ENCODE data around the gene VMP1.

Gene VMP1

DNA sequence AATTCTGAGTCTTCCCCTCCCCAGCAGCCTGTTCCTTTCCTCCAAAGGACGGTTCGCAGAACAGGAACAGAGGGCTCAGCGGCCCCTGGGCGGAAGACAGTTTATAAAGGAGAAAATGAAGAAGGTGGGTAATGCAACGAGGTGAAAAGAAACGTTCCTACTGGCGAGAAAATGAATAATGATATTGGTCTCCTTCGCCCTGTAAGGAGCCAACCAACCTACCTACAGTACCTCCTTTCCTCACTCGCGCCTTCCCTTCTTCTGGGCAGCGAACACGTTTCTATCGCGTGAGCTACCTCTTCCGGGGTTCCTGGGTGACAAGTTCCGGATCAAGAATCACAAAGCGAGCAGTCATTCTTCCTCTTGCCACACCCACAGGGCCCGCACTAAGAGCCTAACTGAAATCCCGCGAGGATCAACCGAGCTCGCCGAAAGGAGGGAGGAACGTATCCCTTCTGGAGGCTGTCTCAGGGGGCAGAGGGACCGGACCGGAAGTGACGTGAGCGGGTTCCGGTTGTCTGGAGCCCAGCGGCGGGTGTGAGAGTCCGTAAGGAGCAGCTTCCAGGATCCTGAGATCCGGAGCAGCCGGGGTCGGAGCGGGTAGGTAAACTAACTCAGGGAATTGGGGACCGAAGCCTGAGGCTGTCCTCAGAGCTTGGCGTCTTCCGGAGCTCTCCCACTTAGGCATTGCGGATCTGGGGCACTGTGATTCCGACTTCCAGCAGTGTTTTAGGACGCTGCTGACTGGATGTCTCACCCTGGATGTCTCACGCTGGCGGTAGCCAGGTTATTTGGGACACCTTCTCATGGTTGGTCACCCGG is at the start of gene VMP1, which contains the start of gene PTRH2:
Gene VMP1, plus strand, starts transcription at position 506 of the 822 bp plus-strand sequence. CDS start 23,793 bp downstream, outside the sequence.
Gene PTRH2, minus strand, starts transcription at position 282 of the 822 bp plus-strand sequence. CDS start 9,452 bp downstream, outside the sequence.
- Histone ChIP-seq H3K4me1 (ENCODE audit: control insufficient read depth in 1 of 2, insufficient read depth in 1 of 2, low read depth in 1 of 2, low read length in 1 of 2) (peaks cover 45 to 60% of the 10 kb centered on the region in 2 experiments), H3K27me3 (no peaks in the 10 kb centered on the region)

DNA sequence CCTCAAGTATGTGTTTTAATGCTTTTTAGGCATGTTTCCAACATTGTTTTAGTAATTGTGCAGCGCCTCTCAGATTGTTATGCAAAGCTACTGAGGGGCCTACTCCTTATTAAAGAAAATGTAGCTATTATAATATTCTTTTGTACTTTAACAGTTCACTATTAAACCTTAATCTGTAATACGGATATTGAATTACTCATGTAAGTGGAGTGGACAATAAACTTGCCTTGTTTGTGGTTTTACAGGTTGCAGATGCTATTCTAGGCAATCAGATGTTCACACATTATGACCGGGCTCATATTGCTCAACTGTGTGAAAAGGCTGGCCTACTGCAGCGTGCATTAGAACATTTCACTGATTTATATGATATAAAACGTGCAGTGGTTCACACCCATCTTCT is 41.2 kb upstream of the VMP1 start:
- H3K27me3 ChIP-seq = no peaks in the 10 kb centered on the region
- H3K4me3 ChIP-seq (ENCODE audit: low read depth in 1 of 2, low read length in 1 of 2) = no peak overlapping the region
- peak overlapping the region; percentile 42 for H3K27ac ChIP-seq
- TF ChIP-seq, protein P1, sequence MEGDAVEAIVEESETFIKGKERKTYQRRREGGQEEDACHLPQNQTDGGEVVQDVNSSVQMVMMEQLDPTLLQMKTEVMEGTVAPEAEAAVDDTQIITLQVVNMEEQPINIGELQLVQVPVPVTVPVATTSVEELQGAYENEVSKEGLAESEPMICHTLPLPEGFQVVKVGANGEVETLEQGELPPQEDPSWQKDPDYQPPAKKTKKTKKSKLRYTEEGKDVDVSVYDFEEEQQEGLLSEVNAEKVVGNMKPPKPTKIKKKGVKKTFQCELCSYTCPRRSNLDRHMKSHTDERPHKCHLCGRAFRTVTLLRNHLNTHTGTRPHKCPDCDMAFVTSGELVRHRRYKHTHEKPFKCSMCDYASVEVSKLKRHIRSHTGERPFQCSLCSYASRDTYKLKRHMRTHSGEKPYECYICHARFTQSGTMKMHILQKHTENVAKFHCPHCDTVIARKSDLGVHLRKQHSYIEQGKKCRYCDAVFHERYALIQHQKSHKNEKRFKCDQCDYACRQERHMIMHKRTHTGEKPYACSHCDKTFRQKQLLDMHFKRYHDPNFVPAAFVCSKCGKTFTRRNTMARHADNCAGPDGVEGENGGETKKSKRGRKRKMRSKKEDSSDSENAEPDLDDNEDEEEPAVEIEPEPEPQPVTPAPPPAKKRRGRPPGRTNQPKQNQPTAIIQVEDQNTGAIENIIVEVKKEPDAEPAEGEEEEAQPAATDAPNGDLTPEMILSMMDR (IDR thresholded peaks at IDR 0.05) = no peak
- H3K9me3 ChIP-seq = no peaks in the 10 kb centered on the region
- H3K36me3 ChIP-seq = peaks cover 63% of the 10 kb centered on the region
- H3K4me1 ChIP-seq (ENCODE audit: control insufficient read depth in 1 of 2, insufficient read depth in 1 of 2, low read depth in 1 of 2, low read length in 1 of 2) = peaks cover 28 to 31% of the 10 kb centered on the region in 2 experiments

More for the DNA sequence above, at the start of gene VMP1, which contains the start of gene PTRH2:
- peaks cover 9% of the 10 kb centered on the region for H3K36me3 ChIP-seq
- H3K9me3 ChIP-seq = no peaks in the 10 kb centered on the region
- peak within 1 kb of the TSS; percentile 93 for H3K27ac ChIP-seq
- TF ChIP-seq, protein P1 (IDR thresholded peaks at IDR 0.05) = peak; percentile 8
- peak within 1 kb of the TSS; percentile 83 to 97 for H3K4me3 ChIP-seq (ENCODE audit: low read depth in 1 of 2, low read length in 1 of 2)

DNA sequence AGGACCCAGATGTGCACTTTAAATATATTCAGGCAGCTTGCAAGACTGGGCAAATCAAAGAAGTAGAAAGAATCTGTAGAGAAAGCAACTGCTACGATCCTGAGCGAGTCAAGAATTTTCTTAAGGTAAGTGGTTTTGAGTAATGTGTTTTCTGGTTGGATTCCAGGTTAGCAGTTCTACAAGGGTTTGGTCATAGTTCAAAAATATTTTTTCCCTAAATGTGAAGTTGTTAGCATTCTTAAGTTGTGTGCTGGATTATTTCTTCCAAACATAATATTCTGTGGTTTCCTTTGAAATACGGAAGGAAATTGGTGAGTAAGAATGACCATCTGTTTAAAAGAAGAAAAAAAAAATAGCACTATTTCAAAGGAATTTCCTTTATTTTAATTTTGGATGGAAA is 38.6 kb upstream of the VMP1 start:
- H3K27me3 ChIP-seq = no peaks in the 10 kb centered on the region
- peaks cover 42% of the 10 kb centered on the region for H3K36me3 ChIP-seq
- H3K4me3 ChIP-seq (ENCODE audit: low read depth in 1 of 2, low read length in 1 of 2) = peak overlapping the region; percentile 5 to 43
- TF ChIP-seq, protein P1 (IDR thresholded peaks at IDR 0.05) = no peak
- peaks cover 28 to 31% of the 10 kb centered on the region in 2 experiments for H3K4me1 ChIP-seq (ENCODE audit: control insufficient read depth in 1 of 2, insufficient read depth in 1 of 2, low read depth in 1 of 2, low read length in 1 of 2)
- no peaks in the 10 kb centered on the region for H3K9me3 ChIP-seq
- H3K27ac ChIP-seq = peak overlapping the region; percentile 86

DNA sequence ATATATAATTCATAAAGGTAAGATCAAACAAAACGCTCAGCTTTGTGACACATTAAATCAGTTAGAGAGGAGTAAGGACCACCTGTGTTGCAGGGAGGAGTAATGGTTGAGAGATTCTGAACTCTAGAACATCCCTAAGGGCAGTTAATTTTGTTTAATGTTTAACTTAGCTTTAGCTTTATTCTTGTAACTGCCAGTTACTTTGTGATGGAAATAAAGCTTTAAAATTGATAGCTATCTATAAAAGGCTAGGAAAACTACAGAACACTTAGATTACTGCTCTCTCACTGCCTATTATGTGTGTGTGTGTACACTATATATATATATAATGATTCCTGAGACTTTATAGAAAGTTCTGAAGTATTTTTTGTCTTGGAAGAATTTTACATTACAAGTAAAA is 38.0 kb upstream of the VMP1 start:
- H3K4me3 ChIP-seq (ENCODE audit: low read depth in 1 of 2, low read length in 1 of 2) = peak overlapping the region in 1 of 2 experiments; percentile 43
- no peaks in the 10 kb centered on the region for H3K27me3 ChIP-seq
- peaks cover 28 to 31% of the 10 kb centered on the region in 2 experiments for H3K4me1 ChIP-seq (ENCODE audit: control insufficient read depth in 1 of 2, insufficient read depth in 1 of 2, low read depth in 1 of 2, low read length in 1 of 2)
- peaks cover 42% of the 10 kb centered on the region for H3K36me3 ChIP-seq
- H3K27ac ChIP-seq = peak overlapping the region; percentile 86
- TF ChIP-seq, protein P1 (IDR thresholded peaks at IDR 0.05) = no peak
- no peaks in the 10 kb centered on the region for H3K9me3 ChIP-seq

DNA sequence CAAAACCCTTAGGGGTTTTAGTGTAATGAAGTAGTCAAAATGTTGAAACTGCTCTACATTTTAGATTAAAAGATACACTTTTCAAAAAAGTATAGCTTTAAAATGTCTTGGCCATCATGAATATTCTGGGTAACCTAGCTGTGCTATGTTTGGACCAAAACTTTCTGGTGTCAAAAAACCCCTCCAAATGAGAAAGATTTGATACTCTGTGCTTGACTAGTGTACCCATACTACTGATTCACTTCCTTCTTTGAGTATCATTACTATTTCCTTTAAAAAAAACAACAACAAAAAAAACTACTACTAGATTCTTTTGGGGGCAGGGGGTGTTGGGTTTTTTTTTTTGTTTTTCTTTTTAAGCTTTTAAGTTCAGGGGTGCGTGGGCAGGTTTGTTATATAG is 37.5 kb upstream of the VMP1 start:
- Histone ChIP-seq H3K36me3 (peaks cover 41% of the 10 kb centered on the region), H3K4me1 (ENCODE audit: control insufficient read depth in 1 of 2, insufficient read depth in 1 of 2, low read depth in 1 of 2, low read length in 1 of 2) (peaks cover 30 to 35% of the 10 kb centered on the region in 2 experiments), H3K9me3 (no peaks in the 10 kb centered on the region), H3K27ac (peak overlapping the region; percentile 86), H3K4me3 (ENCODE audit: low read depth in 1 of 2, low read length in 1 of 2) (peak overlapping the region in 1 of 2 experiments; percentile 43), H3K27me3 (no peaks in the 10 kb centered on the region)
- TF ChIP-seq, protein P1 (IDR thresholded peaks at IDR 0.05) = no peak
